NCI-H345 (cell line): Measurements from ENCODE around the gene FAAP100.
A peak's percentile ranks its signal among the peaks of the same experiment; 100 is the strongest.

Experiments used
- DNase-seq: peaks from one replicate; lab custom pipeline; 2025; lab: John Stamatoyannopoulos, UW

The FAAP100 gene

DNA sequence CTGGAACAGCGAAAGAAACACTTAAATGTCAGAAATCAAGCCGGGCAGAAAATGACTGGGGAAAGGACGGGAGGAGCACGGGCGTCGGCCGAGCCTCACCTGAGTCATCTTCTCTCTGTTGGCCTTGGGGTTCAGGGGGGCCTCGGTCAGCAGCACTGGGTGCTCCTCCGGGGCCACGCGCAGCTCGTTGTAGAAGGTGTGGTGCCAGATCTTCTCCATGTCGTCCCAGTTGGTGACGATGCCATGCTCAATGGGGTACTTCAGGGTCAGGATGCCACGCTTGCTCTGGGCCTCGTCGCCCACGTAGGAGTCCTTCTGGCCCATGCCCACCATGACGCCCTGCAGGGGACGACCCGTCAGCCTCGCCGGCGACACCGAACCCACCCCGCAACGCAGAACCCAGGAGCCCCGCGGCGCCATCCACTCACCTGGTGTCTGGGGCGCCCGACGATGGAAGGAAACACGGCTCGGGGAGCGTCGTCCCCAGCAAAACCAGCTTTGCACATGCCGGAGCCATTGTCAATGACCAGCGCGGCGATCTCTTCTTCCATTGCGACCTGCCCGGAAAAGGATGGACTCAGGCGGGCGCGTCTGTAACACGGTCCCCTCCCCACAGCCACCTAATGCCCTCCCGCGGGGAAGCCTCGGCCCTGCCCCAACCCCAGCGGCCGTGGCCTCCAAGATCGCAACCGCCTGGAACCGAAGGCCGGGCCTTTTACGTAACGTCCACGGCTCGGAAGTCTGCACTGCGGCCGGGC is 40.2 kb downstream of the FAAP100 start:
- DNase-seq = no peak

DNA sequence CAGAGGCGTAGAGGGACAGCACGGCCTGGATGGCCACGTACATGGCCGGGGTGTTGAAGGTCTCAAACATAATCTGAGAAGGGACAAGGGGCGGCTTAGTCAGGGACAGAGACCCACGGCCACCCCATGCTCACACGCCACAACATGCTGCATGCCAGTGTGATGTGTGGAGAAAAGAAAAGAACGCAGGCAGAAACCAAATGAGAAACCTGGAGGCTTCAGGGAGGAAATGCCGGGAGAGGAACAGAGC is 40.7 kb downstream of the FAAP100 start:
- DNase-seq = no peak

DNA sequence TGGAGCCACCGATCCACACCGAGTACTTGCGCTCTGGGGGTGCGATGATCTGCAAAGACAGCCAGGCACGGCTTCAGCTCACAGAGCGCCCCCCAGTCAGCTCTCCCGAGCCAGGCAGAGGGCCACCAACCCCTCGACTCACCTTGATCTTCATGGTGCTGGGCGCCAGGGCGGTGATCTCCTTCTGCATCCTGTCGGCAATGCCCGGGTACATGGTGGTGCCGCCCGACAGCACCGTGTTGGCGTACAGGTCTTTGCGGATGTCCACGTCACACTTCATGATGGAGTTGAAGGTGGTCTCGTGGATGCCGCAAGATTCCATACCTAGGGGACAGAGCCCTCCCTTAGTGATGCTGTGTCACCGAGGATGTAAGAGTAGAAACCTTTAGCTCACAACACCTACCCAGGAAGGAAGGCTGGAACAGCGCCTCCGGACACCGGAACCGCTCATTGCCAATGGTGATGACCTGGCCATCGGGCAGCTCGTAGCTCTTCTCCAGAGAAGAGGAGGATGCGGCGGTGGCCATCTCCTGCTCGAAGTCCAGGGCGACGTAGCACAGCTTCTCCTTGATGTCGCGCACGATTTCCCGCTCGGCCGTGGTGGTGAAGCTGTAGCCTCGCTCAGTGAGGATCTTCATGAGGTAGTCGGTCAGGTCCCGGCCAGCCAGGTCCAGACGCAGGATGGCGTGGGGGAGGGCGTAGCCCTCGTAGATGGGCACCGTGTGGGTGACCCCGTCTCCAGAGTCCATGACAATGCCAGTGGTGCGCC is 41.2 kb downstream of the FAAP100 start:
- no peak for DNase-seq

DNA sequence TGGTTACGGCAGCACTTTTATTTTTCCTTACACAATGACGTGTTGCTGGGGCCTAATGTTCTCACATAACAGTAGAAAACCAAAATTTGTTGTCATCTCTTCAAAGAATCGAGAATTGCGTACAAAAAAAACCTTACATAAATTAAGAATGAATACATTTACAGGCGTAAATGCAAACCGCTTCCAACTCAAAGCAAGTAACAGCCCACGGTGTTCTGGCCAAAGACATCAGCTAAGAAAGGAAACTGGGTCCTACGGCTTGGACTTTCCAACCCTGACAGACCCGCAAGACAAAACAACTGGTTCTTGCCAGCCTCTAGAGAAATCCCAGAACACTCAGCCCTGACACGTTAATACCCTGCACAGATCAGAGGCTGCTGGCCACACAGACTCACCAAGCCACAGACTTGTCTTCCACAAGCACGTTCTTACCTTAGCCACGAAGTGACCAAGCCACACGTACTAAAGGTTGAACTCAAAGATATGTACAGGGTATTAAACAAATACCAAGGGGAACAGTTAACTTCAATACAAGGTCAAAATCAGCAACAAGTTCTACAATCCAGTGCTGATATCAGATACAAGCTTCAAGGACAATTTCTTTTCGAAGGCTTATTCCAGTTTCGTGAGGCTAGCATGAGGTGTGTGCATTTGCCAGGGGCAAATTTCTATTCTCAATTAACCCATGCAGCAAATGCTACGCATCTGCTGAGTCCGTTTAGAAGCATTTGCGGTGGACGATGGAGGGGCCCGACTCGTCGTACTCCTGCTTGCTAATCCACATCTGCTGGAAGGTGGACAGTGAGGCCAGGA is 42.0 kb downstream of the FAAP100 start:
- no peak for DNase-seq

DNA sequence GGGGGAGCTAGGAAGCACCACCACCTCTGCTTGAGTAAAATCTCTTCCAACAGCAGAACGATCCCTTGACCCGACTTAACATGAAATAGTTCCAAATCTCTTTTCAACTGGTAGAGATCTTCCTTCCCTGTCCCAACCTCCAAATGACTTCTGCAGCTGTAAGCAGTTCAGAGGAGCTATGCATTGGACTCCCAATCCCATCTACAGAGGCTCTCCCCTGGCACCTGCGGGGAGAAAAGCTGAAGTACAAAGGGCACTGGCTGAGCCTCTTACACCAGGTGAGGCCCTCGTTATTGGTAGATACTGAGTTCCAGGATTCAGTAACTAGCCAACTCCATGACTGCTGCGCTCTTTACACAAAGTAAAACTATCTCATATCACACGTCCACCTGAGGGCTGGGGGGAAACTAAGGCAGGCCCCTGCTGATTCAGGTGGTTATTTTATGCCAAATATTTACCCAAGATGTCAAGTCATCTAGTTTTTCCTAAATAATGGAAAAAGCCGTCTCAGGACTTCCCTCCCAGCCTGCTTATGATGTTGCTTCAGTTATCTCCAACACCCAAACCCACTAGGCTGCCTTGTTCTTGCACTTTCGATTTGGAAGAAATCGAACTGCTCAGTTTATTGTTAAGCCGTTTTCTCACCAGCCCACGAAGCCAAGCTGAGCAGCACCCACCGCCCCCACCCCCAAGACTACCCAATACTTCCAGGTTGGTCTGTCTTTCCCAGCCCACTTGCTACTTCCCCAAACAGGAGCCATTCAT is 42.8 kb downstream of the FAAP100 start:
- peak; percentile 49 for DNase-seq

DNA sequence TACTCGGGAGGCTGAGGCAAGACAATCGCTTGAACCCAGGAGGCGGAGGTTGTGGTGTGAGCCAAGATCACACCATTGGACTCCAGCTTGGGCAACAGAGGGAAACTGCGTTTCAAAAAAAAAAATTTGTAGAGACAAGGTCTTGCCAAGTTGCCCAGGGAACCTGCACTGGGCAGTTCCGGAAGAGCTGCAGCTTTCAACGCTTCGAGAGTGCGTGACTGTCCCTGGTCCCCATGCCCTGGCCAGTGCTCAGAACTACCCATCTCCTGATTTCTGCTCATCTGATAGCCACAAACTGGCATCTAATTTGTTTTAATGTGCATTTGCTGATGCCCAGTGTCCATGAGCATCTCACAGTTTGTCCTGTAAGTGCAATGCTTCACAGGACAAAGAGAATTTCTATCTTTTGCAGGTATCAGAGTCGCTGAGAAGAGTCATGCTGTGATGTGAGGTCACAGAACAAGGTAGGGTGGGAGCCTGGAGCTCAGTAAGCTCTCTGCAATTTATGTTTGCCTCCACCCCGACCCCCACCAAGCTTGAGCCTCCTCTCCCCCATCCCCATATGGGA is 43.4 kb downstream of the FAAP100 start:
- DNase-seq = no peak

DNA sequence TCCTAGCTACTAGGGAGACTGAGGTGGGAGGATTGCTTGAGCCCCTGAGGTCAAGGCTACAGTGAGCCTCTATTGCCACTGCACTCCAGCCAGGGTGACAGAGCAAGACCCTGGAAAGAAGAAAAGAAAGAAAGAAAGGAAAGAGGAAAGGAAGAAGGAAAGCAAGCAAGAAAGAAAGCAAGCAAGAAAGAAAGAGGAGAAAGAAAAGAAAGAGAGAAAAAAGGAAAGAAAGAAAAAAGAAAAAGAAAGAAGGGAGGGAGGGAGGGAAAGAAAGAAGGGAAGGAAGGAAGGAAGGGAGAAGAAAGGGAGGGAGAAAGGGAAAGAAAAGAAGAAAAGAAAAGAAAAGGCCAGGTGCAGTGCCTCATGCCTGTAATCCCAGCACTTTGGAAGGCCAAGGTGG is 48.5 kb downstream of the FAAP100 start:
- DNase-seq = no peak

DNA sequence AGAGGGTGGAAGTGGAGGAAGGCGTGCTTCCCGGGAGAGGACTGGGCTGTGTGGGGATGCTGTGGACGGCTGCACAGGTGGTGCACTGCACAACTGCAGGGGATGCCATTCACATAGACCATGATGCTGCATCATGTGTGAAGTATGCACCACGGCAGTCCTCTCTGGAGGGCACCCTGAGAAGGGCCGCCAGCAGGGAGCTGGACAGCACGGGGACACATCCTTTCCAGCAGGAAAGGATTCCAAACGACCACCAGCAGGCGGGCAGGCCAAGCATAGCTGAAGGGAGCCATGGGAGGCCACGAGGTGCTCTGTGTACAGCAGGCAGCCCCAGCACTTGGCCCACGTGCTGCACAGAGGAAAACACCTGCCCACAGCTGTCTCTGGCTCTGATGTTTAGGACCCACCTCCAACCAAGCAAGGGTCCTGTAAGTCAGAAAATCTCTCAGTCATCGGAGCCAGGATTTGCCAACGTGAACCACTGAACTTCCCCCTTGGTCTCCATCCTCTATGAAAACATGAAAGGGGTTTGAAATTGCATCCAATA is 49.6 kb downstream of the FAAP100 start:
- no peak for DNase-seq

DNA sequence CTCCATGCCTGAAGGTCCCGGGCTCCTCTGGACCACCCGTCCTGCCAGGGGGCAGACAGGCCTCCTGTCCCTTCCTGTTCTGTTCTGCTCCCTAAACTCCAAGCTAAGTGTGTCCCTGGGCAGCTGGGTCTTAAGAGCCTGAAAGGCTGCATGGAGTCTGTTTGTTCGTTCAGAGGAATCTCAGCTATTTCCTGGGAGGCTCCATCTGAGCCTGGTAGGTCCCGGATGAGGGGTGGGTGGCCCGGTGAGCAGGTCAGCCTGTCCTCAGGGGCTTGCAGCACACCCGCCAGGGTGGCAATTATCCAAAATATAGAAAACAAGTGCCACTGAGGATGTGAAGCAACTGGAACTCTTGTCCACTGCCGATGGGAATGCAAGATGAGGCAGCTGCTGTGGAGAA is 52.1 kb downstream of the FAAP100 start:
- DNase-seq = no peak

DNA sequence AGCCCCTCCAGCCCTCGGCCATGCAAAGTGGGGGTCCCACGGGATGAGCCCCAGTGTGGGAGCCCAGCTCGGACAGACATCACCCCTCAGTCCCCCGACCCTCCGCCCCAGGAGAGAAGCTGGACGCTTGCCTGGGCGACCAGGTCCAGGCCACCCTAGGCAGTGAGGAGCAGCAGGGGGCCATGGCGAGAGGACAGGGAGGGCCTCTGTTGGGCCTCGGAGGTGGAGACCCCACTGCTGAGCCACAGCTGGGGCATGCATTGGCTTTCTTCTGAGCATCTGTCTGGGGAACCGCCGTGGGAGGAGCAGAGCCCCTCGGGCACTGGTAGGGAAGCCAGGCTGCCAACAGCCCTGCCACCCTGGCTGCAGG is 52.6 kb downstream of the FAAP100 start:
- DNase-seq = no peak

DNA sequence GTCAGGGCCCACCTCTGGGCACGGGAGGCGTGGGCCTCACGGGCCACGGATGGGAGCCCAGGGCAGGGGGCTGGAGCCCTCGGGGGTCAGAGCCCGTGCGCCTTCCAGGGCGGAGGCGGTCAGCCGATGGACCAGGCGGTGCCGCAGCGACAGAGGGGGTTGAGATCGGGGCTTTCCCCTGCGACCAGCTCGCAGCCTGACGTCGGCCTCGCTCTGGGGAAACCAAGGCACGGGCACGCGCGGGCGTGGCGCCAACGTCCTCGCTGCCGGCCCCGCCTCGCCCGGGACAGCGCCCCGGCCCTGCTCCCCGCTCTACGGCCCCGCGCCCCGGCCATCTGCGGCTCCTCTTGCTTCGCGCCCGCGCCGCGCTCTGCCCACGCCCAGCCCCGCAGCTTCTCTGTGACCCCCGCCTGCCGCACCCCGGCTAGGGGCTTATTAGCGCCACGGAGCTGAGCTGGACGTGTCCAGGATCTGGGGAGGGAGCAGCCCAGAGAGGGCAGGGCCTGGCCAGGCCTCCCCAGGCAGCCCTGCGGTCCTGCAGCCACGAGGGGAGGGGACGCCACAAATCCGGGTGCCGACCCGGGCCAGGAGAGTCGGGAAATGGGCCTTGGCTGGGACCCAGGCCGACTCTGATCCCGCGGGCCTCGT is 53.1 kb downstream of the FAAP100 start:
- no peak for DNase-seq

DNA sequence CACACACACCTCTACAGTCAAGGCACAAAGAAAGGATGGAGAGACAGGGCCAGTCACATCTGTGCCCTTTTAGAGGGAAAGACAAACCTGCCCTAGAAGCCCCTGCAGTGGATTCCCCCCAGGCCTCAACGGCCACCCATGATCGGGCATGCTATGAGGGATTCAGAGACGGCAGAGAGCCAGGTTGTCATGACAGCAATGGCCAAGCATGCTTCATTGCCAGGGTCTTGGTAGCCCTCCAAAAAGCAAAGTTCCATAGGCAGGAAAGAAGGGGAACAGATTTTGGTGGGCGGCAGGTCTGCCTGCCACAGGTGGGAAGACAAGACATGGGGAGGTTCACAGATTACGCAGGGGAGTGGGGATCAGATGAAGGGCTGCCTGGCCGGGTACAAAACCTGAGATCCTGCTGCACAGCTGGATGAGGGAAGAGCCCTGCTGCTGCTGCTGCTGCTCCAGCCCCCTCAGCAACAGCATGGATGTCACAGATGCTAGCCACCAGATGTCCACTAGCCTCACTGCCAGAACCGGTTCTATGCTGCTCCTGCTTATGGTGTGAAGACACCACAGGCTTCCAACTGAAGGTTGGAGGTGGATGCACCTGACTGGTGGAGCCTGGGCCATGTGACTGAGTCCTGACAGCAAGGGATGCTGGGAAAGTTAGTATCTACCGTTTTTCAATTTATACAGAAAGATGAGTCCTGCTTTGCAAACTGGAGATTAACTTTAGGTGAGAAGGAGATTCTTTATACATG is 57.4 kb downstream of the FAAP100 start:
- DNase-seq = peak; percentile 35

DNA sequence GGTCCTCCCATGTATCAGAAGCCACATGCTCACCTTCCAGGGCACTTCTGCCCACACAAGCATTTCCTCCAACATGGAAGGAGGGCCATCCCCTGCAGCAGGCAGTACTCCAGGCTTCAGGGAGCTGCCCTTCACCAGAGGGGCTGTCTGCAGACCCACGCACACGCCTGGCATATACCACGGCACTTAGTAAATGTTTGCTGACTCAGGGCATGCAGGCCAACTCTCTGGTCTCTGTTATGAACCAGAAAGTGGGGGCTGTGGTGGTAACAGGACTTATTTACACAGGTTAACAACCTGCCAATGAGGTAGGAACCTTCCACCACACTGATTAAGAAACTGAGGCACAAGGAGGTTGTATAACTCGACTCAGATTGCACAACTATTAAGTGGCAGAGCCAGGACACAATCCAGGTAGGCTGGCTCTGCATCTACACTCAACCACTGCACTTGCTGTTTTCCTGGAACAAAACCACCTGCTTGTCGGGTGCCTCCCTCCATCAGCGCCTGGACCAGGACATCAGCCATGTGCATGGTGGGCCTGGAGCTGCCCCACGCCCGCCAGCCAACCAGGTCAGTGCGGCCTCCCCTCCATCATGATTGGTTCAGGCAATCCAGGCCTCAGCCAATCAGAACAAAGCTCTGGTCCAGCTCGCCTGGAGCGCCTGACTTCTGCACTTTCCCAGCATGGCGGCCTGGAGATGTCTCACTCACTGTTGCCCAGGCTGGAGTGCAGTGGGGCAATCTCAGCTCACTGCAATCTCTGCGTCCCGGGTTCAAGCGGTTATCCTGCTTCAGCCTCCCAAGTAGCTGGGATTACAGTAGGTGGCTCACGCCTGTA is 58.7 kb downstream of the FAAP100 start:
- no peak for DNase-seq

DNA sequence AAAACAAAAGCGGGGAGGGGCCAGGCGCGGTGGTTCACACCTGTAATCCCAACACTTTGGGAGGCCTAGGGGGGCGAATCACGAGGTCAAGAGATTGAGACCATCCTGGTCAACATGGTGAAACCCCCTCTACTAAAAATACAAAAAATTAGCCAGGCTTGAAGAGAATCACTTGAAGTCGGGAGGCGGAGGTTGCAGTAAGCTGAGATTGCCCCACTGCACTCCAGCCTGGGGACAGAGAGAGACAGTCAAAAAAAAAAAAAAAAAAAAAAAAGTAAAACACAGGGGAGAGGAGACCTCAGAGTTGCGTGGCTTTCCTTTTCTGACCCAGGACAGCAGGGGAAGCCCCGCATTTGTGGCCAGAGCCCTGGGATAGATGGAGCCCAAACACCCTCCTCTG is 59.4 kb downstream of the FAAP100 start:
- DNase-seq = no peak

DNA sequence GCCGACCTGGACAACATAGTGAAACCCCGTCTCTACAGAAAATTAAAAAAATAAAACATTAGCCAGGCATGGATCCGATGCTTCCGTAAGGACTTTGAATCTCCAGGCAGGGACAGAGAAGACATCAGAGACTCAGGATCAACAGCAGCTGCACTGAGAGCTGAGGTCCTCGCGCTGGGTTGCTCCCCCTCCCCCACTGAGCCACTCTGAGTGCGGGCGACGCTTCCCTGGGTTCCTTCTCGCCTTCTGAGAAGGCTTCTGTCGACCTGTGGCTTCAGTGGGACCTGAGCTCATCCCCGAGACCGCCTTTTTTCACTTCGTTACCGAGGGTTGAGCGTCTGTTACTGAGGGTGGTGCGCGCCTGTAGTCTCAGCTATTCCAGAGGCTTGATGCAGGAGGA is 60.0 kb downstream of the FAAP100 start:
- no peak for DNase-seq

DNA sequence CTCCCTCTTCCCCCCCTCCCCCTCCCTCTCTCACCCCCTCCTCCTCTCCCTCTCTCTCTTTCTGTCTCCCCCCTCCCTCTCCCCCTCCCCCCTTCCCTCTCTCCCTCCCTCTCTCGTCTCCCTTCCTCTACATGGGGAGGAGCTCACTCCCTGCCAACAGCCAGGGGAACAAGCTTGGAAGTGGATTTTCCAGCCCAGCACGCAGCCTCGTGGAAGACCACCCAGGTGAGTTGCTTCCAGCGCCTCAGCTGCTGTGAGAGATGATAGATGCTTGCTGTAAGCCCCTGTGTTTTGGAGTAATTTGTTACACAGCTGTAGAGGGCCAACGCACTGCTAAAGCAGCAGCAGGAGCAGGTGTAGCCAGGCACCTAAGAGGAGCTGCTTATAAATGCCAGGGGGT is 60.4 kb downstream of the FAAP100 start:
- DNase-seq = no peak

DNA sequence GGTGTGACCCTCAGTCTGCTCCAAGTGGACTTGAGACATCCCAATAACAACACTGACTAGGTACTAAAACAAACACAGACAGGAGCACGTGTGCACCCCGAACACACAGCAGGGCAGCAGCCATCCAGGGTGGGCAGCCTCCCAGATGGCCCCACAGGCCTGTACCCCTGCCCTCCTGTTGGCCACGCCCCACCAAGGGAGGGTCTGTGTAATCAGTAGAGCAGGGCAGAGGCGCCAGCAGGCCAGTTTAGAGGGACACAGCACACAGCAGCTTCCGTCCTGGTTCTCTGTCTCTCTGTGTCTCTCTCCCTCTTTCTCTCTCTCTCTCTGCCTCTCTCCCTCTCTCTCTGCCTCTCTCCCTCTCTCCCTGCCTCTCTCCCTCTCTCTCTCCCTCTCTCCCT is 61.0 kb downstream of the FAAP100 start:
- no peak for DNase-seq

DNA sequence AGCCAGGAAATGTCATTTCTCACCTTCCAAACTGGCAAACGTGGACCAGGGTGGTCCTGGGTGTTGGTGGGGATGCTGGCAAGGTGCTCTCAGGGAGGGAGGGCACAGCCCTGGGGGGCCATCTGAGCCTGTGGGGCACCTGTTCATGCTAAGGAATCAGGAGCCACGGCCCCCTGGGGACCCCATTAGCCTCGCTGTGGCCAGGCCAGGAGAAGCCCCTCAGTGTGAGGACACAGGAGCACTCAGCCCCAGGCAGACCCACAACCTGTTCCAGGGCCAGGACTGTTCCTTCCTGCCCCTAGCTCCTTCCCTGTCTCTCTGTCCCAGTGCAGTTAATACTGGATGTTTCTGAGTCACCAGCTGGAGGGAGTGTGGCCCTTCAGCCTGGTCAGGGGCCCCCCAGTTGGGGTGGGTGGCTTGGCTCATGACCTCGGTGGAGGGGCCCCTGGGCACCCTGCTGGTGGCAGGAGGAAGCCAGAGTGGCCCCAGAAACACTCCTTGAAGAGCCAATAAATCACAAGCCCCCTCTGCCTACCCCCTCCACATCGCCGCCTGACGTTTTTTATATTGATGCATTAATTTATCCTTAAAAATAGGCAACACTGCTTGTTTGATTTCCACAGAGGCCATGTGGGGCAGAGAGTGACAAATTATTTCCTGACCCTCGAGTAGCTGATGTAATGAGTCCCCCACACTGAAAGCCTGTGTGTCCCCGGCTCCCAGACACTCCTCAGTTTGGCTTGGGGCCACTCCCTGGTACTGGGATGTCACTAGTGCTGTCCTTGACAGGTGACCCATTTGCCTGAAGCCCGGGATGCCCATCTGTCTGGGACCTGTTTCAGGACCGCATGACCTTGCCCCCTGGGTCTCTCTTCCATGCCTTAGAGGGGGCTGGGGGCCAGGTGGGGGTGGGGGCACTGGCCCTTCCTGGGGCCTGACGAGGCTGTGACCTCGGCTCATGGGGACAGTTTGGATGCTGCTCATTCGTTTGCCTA is 61.9 kb downstream of the FAAP100 start:
- no peak for DNase-seq
